OCI-LY1 (cell line): ENCODE results near the gene TMEM176A.

Experiments used
- CTCF ChIP-seq: fragments of 200-600 bp; sonication (generic), shearing (Covaris generic); IDR thresholded peaks from 2 replicates; pipeline ENCODE4 v1.5.1; 2017; ENCODE audit warnings: mild to moderate bottlenecking, antibody characterized with exemption, low read length, moderate library complexity, mixed read lengths
- EZH2 ChIP-seq: fragments of 200-600 bp; sonication (generic), shearing (Covaris generic); IDR thresholded peaks from 2 replicates; pipeline ENCODE4 v1.8.0; 2017; ENCODE audit warnings: borderline replicate concordance, mixed run types, mild to moderate bottlenecking, antibody characterized with exemption, low read length, moderate library complexity, mixed read lengths

GRCh38 chr7:150753239-150753638, 47.3 kb upstream of the TMEM176A start:
- TF ChIP-seq CTCF = no peak
- TF ChIP-seq EZH2 = no peak
